Hematopoietic multipotent progenitor cell treated with erythropoietin and hydrocortisone succinate and interleukin-3 and kit ligand, for 8 days (in vitro differentiated cells): ENCODE data around the gene C12orf56.
"Not testable (repeated sequence)": the region's sequence is repeated elsewhere in the genome, so short reads cannot be mapped to it uniquely, and the experiment has no call there.

Experiments used
- DNase-seq: peaks from one replicate; pipeline ENCODE4 v3.0.0-alpha.2; 2015

C12orf56 gene

DNA sequence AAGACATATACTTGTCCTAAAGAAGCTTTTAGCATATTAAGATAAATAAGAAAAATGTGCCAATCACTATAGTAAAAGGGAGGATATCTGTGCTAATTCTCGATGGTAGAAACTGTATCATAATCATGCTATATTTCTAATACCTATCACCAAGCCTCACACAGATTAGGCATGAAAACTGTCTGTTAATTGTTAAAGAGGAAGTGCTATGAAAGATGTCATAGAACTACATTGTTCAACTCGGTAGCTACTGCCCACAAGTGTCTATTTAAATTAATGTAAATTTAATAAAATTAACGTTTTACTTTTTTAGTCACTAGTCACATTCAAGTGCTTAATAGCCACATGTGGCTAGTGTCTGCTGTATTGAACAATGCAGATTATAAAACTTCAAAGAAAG, 90.9 kb downstream of the C12orf56 start:
- no peak for DNase-seq

DNA sequence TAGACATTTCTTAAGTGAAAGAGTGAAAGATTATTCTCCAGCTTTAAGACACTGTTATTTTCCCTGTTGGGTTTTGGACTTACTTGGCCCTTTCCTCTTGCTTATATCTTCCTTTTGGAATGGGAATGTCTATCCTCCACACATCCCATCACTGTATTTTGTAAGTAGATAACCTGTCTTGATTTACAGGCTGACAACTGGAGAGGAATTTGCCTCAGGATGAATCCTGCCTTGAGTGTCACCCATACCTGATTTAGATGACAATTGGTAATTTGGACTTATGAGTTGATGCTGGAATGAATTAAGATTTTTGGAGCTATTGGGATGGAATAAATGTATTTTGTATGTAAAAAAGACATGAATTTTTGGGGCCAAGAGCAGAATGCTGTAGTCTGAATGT, 94.3 kb downstream of the C12orf56 start:
- DNase-seq: no peak

DNA sequence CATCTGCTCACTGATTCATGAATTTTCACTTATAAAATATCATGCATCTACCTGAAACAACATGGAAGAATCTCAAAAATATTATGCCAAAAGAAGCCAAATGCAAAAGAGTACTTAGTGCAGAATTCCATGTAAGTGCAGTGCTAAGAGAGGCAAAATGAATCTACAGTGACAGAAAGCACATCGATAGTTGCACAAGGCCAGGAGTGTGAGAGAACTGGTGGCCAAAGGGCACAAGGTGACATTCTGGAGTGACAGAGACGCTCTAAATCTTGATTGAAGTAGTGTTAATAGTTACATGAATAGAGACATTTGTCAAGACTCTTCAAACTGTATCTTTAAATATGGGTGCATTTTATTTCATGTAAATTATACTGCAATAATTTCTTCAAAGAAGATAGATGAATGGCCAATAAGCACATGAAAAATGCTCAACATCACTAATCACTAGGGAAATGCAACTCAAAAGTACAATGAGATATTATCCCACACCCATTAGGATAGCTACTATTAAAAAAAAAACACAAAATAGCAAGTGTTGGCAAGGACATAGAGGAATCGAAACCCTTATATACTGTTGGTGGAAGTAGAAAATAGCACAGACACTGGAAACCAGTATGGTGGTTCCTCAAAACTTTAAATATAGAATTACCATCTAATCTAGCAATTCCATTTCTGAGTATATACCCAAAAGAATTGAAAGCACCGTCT, 96.7 kb downstream of the C12orf56 start:
- no peak for DNase-seq

DNA sequence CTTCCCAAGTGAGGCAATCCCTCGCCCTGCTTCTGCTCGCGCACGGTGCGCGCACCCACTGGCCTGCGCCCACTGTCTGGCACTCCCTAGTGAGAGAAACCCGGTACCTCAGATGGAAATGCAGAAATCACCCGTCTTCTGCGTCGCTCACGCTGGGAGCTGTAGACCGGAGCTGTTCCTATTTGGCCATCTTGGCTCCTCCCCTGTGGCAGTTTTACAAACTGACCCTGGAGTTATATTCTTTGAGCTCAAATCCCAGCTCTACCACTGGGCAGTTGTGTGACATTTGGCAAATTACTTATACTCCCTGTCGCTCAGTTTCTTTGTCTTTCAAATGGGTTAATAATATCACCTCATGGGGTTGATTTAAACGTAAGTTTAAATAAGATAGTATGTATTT, 97.4 kb downstream of the C12orf56 start:
- DNase-seq: not testable (repeated sequence)

DNA sequence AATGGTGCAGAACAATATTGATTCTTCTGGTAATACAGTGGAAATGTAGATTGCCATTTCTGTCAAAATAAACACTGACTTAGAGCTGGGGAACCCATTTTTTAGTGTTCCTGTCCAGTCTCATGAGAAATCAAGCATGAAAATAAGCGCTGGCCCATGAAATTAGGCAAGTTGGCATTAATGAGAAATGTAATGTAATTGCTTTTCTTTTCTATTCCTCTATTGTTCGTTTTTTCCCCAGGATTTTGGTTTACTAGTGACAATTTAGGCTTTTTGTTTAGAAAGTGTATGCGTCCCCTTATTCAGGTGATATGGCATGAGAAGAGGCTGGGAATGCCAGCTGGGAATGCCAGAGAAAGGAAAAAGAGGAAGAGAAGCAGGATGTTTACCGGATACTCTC, 104.0 kb downstream of the C12orf56 start:
- no peak for DNase-seq

DNA sequence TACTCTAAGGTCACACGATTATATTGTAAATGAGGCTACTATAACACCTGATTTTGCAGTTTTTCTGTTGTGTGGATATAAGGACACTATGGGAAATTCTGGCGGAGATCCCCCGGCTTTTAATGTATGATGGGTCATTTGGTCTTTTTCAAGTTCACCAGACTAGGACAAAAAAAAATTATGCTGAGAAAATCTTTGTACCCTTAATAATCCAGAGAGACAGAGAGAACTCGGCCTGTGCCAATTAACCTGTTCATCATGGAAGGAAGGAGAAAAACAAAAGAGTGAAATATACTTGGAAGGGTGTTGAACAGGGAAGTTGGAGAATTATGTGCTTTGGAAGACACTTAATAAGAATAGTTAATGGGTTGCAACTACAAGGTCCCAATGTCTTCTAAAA, 106.3 kb downstream of the C12orf56 start:
- no peak for DNase-seq

DNA sequence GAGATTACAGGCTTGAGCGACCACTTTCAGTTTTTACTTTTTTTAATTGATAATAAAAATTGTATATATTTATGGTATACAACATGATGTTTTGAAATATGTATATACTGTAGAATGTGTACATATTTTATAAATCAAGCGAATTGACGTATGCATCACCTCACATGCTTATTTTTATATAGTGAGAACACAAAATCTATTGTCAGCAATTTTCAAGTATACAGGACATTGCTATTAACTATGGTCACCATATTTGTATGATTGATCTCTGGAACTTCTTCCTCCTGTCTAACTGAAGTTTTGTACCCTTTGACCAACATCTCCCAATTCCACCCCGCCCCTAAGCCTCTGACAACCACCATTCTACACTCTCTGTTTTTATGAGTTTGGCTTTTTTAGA, 112.1 kb downstream of the C12orf56 start:
- no peak for DNase-seq

DNA sequence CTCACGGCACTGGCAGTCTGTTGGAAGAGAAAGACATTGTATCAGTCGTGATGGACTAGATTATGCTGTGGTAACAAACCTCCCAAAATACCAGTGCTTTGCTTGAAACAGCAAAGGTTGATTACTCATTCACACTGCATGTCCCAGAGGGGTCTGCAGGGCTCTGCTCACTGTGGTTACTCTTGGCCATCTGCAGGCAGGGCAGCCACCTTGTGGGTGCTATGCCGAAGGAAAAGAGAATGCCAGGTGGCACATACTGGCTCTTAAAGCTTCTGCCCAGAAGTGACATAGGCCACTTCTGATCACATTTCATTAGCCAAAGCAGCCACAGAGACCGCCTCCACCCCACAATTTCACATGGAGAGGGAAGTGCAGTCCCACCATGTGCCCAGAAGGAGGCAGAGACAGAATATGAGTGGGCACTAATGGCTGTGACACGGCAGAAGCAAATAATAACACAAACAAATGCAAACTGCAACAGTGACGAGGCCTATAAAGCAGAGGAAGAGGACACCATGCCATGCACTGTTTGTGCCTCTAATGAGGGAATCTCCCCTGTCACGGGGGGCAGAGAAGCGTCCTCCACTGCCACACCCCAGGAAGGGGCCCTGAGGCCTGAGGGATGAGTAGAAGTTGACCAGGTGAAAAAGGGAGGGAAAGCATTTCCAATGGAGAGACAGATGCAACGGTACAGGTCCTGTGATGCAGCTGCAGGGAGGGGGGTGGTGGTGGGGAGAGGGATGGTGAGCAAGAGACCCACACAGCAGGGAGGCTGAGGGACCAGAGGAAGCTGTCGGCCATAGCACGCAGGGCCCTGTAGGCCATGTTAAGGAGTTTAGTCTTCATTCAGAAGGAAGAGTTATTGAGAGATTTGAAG, 116.8 kb downstream of the C12orf56 start:
- peak; percentile 16 for DNase-seq

DNA sequence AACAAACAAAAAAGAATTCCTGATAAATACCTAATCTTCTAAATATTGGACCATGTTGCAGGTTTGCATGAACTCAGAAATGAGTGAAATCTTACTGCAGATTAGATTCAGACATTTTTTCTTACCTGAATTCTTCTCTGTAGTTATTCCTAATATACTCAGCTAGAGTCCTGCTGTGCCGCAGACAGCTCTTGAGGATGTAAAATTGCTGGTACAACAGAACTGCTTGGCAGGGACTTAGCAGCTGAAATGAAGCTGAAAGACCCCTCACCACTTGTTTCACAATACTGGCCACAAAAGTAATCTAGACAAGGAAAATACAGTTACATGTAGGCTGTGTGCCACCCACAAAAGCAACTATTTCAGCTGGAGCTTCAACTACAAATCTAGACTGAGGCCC, 120.1 kb downstream of the C12orf56 start:
- no peak for DNase-seq

DNA sequence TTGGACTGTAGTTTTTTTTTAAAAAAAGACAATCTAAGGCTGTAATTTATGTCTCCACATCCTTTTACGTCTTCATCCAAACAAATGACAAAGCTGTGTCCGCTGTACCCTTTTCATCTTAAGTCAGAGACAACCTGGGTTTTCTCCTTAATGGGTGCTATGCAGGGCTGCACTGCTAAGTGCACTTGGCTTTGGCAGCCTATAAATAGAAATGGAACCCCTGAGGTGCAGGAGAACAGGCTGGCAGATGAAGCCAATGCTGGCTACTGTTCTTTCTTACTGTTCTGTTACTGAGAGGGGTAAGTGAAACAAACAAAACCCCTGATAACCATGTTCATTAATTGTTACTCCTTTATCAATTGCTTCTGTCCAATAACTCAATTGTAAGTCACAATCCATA, 121.4 kb downstream of the C12orf56 start:
- no peak for DNase-seq

DNA sequence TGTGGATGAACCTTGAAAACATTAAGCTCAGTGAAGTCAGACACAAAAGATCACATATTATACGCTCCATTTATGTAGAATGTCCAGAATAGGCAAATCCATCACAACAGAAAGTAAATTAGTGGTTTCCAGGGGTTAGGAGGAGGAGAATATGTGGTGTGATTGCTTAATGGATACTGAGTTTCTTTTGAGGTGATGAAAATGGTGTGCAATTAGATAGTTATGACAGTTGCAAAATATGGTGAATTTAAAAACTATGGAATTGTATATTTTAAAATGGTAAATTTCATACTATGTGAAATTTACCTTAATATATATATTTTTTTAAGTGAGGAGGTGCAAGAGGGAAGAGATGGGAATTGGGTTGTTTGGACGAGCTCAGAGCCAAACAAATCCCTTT, 122.1 kb downstream of the C12orf56 start:
- DNase-seq: no peak

DNA sequence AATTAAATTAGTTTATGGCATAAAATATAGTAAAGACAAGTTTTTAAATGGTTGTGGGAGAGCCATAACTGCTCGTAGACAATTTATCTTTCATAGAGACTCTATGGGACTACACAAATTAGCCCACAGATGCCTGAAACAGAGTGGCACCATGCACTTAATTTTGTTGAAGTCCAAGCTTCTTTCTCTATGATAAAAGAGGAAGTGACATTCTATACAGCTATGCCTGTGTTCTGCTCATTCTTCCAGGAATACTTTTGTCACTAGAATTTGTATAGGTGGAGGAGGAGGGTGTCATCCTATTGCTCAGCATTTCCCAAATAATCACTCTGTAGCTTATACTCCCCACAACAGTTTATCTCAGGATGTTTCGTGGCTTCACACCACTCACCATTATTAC, 124.7 kb downstream of the C12orf56 start:
- DNase-seq: no peak

DNA sequence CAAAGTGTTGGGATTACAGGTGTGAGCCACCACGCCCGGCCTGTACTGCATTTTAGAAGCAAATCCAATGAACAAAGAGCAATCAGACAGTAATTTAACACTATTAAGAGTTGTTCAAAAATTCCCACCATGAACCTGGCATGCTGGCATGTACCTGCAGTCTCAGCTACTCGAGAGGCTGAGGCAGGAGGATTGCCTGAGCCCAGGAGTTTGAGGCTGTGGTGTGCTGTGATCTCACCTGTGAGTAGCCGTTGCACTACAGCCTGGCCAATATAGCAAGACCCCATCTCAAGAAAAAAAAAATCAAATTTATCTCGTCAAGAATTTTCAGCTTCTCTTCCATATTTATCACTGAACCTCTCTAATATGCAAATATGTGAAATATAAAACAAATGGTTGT, 128.7 kb downstream of the C12orf56 start:
- DNase-seq: no peak

DNA sequence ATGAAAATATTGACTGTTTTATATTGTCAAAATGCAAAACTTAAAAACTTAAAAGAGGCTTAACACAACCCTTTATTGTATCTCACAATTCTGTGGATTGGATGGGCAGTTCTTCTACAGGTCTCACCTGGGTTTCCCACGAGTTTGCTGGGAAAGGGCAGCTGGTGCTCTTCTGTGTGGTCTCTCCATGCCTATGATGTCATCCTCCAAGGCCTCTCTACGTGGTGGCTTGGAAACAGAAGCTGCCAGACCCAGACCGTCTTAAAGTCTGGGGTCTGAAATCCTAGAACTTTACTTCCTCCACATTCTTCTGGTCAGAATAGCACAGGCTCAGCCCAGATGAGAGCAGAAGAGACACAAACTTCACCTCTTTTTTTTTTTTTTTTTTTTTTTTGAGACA, 132.0 kb downstream of the C12orf56 start:
- no peak for DNase-seq

DNA sequence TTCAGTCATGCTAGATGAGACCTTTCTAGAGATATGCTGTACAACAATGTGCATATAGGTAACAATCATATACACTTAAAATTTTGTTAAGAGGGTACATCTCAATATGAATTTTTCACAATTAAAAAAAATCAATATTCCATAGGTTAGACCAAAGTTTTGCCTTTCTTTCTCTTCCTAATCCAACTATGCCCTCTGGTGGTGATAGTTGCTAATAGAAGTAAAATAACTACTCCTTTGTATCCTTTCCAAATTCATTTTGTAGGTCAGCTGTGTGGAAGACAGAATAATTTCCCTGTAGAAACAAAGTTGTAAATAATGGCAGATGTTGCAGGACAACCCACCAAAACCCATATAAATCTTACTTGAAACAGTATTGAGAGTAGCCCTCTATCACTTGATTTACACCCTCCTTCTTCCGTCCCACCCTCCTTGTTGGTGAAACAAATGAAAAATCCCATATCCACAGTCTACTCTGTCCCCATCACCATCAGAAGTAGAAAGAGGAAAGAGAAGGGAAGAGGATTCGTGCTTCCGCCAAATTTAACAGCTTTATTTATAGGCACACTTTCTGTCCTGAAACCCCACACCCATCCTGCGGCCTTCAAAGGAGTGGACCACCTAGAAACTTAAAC, 134.3 kb downstream of the C12orf56 start:
- DNase-seq: peak; percentile 72

DNA sequence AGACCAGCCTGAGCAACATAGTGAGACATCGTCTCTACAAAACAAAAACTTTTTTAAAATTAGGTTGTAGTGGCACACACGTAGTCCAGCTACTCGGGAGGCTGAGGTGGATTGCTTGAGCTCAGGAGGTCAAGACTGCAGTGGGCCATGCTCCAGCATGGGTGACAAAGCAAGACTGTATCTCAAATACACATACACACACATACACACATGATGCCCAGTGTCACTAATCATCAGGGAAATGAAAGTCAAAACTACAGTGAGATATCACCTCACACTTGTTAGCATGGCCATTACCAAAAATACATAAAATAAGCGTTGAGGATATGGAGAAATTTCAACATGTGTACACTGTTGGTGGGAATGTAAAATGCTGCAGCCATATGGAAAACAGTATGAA, 135.3 kb downstream of the C12orf56 start:
- DNase-seq: peak; percentile 26

DNA sequence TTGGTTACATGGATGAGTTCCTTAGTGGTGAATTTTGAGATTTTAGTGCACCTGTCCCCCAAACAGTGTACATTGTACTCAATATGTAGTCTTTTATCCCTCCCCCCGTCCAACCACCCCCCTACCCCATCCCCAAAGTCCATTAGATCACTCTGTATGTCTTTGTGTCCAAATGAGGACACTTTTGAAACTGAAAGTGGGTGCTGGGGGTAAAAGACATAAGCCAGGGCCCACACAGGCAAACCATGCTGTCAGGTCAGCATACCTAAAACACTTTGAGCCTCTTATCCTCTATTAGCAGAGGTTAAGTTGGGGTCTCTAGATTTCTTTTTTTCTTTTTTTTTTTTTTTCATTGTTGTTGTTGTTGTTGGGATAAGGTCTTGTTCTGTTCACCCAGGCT, 137.2 kb downstream of the C12orf56 start:
- DNase-seq: no peak

DNA sequence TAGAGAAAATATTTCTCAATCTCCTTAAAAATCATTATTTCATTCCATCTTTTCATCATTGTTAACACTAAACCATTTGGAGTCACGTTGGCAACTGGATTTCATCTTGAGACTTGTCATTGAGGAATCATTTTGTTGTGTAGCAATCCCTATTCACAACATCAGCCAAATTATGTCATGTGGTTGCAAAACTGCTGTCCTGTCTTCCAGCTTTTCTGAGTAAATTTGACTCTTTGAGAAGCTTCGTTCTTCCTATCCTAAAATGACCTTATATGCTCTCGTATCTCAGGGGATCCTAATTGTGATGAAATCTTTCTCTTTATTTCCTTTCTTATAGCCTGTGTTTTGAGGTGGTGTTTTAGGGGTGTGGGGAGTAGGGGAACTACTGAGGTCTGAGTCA, 137.9 kb downstream of the C12orf56 start:
- no peak for DNase-seq

DNA sequence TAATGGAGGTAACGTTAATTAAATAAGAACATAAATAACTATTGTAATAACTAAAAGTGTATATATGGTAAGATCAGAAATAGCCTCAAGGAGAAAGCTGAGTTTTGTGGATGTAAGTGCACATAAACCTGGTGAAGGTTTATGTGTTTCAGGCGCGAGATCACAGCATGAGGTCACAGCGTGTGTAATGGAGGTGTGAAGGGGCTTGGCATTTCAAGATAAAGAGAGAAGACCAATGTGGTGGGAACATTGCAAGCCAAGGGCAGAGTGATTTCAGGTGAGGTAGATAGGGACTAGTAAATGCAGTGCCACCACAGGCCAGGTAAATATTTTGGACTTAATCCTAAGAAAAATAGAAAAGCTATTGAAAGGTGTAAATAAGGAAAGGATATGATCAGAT, 146.7 kb downstream of the C12orf56 start:
- no peak for DNase-seq

DNA sequence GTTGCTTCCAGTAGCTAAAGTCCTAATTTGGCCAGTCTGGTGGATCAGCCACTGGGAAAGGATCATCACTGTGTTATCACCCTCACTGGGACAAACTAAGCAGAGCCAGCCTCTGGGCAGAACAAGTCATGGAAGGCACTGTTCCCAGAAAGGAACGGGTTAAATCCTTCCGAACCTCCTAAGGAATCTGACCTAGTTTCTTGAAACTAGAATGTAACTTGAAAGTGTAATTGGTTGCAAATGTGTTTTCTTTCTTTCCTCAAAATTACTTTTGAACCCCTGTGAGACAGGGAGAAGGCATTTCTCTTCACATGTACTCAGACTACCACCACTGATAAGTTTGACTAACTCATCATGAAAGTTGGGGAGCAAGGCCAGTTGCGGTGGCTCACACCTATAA, 149.8 kb downstream of the C12orf56 start:
- DNase-seq: no peak

DNA sequence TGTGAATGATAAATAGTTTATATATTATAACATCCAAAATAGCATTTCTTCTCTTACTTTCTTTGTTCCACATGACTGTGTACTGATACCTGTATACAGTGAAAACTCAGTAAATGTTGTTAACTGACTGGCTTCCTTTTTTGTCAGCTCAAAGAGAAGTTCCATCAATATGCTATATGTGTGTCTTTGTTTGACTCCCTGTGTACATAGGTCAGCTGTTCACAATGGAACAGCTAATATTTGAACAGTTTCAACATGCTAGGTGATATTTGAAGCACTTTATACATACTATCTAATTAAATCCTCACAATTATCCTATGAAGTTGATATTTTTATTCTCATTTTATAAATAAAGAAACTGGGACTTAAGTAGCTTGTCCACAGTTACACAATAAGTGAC, 153.2 kb downstream of the C12orf56 start:
- DNase-seq: no peak

DNA sequence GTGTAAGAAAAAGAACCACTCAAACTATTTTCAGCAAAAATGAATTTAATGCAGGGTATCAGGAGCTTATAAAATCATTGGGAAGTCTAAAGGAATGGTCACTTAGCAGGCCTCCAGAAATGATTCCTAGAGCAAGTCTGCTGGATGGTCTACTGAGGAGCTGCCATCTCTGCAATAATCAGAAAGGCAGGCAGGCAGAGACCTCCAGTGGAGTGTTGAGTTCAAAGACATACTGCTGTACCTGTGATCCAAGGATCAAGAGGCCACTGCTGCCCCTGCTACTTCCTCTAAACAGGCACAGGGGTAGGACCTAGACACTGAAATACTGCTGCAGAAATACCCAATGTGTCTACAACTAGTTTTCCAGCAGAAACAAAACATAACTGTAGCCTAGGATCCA, 154.0 kb downstream of the C12orf56 start:
- no peak for DNase-seq

DNA sequence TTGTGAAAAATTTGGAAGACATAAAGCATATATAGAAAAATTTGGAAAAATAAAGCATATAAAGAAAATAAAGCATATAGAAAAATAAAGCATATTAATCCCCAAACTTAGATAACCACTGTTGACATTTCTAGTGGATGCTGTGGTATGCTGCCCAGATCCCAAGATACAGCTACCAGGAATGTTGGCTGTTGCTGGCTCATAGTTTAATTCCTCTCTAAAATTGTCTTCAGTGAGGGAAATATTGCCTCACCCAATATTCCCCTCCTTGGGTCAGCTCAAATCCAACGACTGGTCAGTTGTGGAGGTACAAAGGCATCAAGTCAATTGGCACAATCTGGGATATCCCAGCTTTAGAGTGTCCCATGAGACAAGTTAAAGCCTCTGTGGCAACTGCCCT, 158.4 kb downstream of the C12orf56 start:
- no peak for DNase-seq

DNA sequence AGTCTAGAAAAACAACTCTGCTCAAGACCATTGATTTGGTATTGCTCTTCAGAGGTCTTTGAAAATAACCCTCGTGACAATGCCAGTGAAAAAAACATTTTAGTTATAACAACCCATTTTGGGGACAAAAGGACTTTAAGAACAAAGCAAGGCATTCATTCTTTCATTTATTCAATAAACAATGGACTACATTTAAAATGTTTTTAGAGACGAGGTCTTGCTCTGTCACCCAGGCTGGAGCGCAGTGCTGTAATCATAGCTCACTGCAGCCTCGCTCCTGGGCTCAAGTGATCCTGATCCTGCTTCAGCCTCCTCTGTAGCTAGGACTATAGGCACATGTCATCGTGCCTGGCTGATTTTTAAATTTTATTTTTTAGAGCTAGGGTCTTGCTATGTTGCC, 160.8 kb downstream of the C12orf56 start:
- no peak for DNase-seq
